ENCODE data around the gene DISP1.
"Not testable (repeated sequence)": the region's sequence is repeated elsewhere in the genome, so short reads cannot be mapped to it uniquely, and the experiment has no call there.

Gene DISP1

DNA sequence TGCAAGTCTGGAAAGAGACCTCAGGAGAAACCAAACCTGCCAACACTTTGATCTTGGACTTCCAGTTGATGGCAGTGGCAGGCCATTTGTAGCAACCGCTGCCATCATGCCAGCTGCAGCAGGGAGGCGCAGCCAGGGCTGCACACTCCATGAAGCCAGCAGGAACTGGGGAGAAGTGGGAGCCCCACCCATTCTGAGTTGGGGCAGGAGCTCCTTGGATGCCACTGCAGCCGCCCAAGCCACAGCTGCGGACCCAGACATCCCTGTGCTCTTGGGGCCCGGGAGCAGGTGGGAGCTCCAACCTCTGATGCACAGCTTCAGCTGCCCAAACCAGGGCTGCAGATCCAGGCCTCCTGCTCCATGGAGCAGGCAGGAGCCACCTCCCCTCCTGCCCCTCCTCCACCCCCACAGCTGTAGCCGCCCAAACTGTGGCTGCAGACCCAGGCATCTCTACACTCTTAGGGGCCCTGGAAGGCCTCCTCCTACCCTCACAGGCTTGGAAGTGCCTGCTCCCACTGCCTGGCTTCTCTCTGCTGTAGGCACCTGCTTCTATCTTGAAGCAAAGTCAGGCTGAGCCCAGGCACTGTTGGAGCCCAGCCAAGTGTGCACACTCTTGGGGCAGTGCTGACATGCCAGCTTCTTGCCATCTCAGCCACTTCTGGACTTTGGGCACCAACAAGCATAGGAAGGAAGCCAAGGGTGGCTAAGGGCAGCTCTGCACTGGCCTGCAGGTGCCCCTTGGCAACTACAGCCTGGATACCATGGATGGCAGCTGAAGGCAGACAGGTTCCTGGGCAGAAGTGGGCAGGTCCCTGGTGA is 20.0 kb upstream of the DISP1 start:
- no peak for DNase-seq (ENCODE audit: low spot score)

DNA sequence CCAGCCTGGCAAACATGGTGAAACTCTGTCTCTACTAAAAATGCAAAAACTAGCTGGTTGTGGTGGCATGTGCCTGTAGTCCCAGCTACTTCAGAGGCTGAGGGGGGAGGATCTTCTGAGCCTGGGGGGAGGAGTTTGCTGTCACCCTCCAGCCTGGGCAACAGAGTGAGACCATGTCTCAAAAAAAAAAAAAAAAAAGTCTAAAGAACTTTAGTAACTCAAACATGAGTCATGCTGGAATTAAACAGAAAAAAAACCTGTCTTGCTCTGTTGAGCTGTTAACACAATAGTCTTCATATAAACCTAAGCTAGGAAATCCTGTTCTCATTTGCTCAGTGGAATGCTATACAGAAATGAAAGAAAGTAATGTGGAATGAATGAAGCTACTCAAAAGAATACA is 16.7 kb upstream of the DISP1 start:
- peak; percentile 91 for DNase-seq (ENCODE audit: low spot score)

DNA sequence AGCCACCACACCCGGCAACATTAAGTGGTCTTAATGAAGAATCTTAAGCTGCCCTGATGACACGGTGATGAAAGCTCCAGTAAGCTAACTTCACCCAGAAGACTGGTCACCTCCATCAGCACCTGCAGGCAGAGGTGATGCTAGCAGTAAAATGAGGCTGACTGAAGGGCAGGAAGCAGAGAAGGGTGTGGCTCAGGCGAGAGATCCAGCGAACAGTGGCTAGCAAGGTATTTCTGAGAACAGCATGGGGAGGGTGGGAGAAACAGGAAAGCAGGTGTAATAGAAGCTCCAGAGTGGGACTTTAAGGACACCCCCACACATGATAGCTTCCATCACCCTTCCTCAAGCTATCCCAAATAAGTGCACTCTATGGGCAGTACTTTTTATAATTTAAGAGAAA is 15.9 kb upstream of the DISP1 start:
- DNase-seq (ENCODE audit: low spot score): no peak

DNA sequence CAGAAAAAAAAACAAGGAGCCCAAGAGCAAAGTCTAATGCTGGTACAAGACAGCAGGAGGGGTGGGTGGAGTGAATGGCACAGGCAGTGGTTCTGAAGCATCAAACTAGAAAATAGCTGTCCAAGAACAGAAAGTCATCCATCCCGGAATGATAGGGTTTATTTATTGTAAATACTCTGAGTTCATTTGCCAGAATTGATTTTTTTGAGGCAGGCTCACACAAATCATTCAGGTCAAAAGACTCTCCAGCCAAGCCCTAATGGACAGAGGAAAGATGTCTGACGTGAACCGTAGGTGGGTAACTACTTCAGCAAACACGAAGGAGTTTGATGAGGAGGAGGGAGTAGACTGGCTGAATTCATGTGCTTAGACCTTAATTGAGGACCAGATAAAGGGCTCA is 13.8 kb upstream of the DISP1 start:
- DNase-seq (ENCODE audit: low spot score): no peak

DNA sequence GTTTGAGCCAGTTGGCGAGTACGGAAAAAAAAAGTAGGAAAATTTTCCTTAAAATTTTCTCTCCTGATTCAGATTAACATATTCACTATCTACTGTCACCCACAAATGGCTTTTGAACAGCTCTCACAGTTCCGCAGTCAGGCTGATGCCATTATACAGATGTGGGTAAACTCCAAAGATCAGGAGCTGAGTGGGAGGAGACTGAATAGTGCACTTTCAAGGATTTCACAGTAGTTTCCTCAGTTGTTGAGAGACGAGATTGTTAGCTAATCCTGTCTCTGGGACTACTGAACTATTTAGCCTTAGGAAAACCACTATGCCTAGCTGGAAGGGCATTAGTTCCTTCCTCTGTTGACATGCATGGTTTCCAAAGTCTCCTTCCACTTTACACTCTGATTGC is 3.2 kb upstream of the DISP1 start:
- DNase-seq (ENCODE audit: low spot score): no peak

DNA sequence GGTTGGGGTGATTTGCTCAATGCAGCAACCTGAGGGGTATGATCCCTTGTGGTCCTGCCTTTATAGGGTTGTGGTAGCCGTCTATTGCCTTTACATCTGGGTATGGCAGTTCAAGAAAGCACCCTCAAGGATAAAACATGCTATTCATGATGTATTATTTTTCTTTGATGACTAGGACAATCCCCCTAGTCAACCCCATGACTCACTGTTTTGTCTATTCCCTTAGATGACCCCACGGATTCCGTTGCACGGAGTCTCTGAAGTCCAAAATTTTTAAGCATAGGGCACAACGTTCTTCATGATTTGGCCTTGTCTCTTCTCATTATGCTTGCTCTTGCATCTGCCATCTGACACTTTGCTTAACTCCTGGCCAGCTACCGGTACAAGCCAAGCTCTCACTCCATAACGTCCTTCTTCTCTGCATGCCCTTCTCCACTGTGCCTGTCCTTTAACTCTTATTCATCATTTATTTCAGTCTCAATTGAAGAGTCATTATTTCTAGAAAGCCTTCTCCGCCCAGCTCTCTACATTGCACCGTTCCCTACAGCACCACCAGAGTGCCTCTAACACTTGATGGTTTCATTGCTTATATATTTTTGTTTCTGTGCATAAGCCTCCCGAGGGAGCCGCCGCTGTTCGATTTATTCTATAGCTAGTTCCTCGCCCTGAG is 838 bp upstream of the DISP1 start:
- DNase-seq (ENCODE audit: low spot score): no peak

DNA sequence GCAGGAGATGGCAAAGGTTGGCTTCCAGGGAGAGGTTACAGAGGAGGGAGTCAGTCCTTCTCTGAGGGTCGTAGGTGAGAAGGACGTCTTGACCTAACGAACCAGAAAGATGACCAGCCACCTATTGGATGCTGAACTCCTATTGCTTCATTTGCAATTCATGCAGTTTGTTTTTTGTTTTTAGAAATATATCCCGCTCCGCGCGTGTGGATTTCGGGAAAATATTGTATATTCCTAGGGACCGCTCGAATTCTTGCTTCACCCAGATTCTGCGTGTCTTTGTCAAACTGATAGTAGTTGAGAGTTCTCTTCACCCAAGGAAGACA is 564 bp downstream of the DISP1 start:
- no peak for DNase-seq (ENCODE audit: low spot score)

DNA sequence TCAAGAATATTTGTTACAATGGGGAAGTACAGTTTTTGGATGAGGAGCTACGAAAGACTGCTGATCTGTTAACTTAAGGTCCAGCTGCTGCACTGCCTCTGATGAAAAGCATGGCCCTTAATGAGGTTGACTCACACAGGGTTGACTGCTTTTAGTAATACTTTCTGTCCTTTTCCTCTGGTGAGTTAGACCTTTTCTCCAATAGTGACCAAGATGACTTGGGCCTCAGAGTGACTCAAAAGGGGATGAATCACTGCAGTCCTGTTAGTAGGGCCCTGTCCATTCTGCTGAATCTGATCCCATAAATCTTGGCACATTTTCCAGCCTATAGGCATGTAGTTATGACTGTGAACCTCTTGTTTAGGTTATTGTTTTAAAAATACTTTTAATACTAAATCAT is 2.7 kb downstream of the DISP1 start:
- DNase-seq (ENCODE audit: low spot score): peak; percentile 91

DNA sequence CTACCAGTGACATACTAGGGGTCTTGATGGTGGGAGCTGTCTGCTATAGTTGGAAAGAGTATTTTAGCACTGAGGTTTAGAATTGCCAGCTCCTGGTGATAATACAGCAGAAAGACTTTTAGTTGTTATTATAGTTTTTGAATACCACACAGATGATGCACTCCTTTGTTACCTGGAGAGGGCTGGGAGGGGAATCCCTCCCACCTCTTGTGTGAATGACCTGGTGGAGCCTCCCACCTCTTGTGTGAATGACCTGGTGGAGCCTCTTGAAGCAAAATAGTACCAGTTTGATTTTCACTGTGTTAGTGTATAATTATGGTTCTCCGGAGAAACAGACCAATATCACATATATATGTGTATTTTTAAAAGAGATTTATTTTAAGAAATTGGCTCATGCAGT is 3.3 kb downstream of the DISP1 start:
- no peak for DNase-seq (ENCODE audit: low spot score)

DNA sequence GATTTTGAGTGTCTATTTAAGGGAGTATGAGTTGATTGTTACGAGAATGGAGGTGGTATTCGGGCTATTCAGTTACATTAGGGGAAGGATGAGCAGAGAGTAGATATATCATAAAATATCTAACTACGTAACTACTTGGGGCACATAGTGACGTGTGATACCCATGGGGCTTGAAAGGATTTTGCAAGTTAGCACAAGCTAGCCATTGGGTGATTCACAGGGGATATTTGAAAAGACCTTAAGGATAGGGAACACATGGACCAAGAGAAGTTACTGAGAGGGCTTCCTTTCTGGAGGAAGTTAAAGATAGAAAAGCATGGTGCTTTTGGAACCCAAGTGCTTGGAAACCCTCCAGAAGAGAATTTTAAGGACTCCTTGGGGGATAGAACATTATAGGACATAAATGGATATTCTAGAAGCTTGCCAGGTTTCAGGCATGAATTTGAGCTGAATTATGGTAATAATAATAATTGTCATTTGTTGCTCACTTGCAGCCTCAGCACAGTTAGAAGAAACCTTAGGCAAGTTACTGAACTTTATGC is 5.4 kb downstream of the DISP1 start:
- no peak for DNase-seq (ENCODE audit: low spot score)

DNA sequence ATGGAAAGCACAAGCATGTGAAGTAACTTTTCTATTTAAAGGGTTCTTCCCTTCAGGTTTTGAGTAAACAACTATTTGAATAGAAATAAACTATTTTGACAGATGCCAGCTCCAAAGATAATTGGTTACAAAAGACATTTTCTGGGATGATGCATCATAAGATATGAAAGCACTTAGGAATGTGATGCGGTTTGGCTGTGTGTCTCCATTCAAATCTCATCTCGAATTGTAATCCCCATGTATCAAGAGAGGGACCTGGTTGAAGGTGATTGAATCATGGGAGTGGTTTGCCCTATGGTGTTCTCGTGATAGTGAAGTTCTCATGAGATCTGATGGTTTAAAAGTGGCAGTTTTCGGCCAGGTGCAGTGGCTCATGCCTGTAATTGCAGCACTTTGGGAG is 6.4 kb downstream of the DISP1 start:
- DNase-seq (ENCODE audit: low spot score): no peak

DNA sequence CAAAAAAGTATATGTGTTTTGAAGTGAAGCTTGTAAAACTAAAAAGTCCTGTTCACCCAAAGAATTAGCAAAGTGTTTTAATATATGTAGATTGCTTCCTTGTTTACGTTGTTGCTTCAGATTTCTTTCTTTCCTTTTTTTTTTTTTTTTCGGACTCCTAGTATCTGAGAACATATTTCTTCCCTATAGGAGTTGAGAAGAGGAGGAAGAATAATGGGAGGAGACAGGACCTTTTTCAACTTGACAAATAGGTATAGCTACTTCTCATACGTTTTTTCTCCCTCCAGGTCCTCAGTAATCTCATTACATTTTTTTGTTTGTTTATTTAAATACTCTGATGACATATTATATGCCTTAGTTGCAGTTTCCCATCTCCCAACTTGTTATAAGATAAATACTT is 8.9 kb downstream of the DISP1 start:
- no peak for DNase-seq (ENCODE audit: low spot score)

DNA sequence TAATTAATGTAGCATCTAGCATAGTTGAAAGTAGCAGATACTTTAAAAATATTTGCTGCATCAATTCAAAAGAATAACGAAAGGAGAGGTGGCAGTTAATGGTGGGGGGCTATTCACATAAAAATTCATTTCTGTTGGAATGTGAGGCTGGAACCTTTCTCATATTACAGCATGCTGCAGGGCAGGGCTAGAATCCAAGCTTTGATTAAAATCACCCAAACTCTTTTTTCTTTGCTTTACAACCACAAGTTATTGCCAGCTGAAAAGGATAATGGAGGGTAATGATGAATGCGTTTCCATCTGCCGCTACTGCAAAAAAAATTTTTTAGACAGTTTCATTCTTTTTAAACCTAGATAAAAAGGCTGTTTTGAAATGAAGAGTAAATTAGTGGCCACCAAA is 9.8 kb downstream of the DISP1 start:
- DNase-seq (ENCODE audit: low spot score): no peak

DNA sequence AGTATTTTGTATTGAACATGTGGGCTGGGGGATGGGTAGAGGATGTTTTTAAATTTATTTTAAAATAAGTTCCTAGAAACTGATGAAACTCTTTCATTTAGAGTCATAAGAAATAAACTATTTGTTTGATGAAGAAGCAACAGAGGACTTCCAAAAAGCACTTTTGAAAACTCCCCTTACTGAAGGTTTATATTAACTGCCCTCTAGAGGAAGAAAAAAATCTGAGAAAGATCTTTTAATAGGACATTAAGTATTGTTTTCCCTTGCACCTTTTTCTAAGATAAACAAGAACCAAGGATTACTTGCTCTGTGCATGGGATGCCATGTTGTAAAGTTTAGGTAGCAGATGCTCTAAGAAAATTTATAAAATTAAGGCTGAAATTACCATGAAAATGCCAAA is 14.1 kb downstream of the DISP1 start:
- DNase-seq (ENCODE audit: low spot score): no peak

DNA sequence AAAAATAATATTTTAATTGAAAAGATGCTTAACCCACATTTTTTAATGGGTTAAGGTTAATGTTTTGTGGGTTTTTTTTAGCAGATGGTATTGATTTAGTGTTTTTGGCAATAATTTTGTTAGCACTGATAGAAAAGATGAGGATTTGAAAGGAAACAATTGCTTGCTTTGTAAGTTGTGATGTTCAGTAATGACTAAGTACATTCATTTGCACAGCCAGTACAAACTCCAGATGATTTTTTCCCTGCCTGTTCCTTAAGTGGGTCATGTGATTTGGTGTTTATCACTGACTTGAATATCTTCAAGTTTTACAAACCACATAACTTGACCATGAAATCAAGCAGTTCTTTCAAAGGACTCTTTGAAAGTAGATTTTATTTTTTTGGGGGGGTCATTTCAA is 15.0 kb downstream of the DISP1 start:
- DNase-seq (ENCODE audit: low spot score): peak; percentile 92

DNA sequence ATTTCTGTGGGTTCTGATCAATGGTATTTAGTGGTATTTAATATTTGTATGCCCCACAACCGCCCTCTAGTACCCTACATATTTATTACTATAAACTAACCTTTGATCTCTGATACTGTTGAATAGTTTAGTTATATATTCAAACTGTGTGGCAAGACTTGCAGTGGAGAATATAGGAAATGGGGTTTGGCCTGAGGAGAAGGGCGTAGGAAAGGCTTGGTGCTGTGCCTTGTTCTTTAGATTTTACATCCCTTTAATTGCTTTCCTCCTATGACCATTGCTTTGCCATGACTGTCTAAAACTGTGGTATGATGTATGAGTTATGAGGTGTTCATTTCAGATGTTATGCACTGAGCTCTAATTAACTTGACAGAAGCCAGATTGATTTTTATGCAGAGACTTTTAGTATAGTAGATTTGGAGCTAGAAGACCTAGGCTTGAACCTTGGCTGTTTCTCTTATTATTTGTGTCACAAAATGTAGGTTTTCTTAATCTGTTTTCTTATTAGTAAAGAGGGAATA is 18.6 kb downstream of the DISP1 start:
- DNase-seq (ENCODE audit: low spot score): no peak

DNA sequence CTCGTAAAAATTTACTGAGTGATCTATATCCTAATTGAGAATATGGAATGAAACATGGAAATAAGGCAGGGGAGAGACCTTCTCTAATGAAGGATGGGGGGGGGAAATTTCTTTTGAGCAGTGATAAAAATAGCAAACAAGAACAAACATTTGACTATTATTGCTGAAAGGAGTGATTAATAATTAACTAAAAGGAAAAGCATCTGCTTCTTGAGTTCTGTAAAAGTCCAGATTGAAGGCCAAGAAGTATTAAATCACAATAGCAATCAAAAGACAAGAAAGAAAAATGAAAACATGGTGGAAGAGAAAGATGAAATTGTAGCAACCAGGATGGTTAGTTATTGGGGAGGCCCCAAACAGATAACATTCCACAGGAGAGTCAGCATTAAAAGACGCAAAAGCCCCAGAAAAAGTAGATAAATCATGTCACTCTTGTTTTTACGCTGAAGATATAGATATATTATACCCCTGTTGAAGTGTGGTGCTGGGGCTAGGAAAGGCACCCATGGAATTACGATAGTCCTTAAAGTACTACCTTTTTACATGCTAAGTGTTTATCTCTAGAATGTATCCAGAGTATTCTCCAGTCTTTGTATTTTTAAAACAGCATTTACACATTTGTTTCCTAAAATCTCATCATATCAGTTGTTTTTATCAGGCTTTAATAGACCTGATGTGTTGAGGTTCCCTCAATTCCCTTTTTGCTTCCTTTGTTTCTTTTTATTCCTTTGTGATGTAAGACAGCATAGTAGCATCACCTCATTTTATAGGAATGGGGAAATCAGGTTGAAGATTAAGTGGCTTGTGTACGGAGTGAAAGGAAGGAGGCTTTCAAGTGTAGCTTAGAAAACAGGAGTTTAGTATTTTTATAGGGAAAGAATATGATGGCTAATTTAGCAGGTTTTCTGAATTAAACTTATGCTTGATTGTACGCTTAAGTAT is 28.9 kb downstream of the DISP1 start:
- no peak for DNase-seq (ENCODE audit: low spot score)

DNA sequence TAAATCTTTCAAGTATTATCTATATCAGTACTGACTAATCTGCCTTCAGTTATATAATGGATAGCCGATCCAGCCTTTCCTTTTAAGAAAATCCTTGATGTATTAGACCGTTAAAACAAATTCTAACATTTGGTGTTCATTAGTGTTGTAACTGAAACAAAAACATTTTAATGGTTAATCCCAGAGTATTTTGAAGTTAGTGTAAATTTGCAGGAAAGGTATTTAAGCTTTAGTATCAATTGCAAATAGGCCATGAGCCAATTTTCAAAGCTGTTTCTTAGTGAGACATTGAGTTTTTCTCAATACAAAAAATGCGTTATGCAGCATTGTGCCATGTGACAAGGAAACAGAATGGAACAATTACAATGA is 29.6 kb downstream of the DISP1 start:
- DNase-seq (ENCODE audit: low spot score): no peak

DNA sequence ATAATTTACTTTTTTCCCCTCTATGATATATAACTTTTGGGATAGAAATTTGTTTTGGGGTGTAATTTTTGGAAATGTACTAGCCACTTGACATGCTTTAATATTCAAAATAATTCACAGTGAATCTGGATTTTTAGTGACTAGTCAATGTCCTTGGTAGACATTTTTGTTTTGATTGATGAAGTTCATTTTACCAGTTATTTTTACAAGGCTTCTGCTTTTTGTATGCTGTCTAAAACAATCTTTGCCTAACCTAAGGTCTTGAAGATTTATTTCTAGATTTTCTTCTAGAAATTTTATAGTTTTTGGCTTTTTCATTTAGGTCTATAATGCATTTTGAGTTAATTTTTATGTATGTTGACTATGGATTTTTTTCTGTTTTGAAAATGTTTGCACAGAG is 30.9 kb downstream of the DISP1 start:
- no peak for DNase-seq (ENCODE audit: low spot score)

DNA sequence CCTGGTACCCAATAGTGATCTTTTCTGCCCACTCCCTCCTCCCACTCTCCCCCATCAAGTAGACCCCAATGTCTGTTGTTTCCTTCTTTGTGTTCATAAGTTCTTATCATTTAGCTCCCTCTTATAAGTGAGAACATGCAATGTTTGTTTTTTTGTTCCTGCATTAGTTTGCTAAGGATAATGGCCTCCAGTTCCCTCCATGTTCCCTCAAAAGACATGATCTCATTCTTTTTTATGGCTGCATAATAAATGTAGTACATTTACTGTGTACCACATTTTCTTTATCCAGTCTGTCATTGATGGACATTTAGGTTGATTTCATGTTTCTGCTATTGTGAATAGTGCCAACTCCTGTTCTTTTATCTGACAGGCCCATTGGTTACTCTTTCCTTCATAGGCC is 35.7 kb downstream of the DISP1 start:
- not testable (repeated sequence) for DNase-seq (ENCODE audit: low spot score)

DNA sequence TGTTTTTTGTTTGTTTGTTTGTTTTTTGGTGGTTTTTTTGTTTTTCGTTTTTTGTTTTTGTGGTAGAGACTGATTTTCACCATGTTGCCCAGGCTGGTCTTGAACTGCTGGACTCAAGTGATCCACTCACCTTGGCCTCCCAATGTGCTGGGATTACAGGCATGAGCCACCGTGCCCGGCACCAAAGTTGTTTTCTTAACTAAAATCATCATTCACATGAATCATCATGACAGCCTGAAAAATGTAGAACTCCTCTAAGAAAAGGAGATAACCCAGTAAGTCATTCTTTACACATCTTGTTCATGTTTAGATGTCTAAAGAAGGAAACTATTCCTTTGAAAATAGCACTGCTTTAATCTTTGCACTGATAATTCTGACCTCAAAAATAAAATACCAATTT is 37.5 kb downstream of the DISP1 start:
- no peak for DNase-seq (ENCODE audit: low spot score)

DNA sequence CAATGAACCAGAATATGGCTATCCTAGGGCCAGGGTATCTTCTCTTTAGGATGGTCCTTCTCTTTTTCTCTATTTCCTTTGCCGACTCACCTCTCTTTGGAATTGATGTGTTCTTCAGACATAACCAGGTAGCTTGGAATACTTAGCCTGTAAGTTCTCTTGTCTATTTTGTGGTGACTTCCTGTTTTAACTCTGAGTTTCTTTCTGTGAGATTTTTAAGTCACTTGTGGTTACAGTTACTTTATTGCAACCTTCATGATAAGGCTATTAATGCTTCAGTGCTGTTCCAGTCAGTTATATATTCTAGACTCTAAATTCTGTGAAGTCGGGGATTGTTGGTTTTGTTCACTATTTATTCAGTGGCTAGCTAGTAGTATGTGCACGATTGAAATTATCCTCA is 46.2 kb downstream of the DISP1 start:
- no peak for DNase-seq (ENCODE audit: low spot score)
